Right hindlimb (tissue), 1 donor: ENCODE measurements around the gene PRR33.

Experiments
- DNase-seq: peaks from one replicate; pipeline ENCODE4 v3.0.0-alpha.2; 2018

The PRR33 gene

DNA sequence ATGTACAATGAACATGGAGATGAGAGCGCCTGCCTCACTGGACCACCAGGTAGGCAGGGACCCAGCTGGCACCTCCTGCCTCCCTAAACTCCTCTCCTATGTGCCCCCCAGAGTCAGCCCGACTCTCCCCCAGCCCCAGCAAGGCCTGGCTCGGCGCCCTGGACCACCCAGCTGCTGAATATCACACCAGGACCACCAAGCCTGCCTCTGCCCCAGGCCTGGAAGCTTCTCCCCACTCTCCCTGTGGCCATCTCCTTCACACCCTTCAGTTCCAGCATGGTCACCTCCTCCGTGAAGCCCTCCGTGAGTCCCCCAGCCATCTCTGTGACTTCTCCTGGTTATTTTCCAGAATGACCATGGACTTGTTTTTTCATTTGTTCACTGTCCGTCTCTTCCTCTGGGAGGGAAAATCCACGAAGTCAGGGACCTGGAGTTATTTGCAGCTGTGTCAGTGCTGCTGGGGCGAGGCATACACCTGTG is 45.2 kb downstream of the PRR33 start:
- no peak for DNase-seq

DNA sequence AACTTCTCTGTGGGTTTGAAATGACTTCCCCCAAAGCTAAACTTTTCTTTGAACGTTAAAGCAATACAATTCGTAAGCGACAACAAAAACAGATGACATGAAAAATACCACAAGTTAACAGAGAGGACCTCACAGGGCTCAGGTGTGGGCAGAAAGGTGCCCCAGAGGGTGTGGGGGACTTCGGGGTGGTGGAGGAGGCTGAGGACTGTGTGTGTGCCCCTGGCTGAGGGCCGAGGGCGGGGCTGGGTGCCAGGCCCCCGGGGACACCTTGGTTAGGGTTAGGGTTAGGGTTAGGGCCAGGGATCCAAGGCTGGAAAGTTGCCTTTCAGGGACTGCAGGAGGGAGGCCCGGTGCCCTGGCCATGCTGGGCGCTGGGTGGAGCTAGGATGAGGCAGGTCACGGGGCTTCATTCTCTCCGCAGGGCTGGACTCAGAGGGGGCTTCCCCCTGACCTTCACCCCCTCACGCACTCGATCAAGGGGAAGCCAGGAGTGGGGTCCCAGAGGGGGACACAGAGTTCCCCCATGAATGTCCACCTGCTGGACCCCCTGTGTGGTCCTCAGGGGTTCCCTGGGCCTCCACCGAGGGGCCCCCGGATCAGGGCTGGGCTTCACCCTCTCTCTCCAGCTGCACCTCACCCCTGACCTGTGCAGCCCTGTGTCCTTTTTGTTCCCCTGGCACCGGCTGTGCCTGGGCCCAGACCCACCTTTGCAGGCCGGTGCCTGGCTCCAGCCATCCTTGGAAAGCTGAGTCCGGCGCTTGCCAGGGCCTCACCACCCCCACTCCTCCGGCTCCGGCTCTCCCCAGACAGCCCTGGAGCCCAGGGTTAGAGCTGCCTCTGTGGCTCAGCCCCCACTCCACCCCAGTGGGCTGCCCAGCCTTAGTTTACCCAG is 45.9 kb downstream of the PRR33 start:
- DNase-seq: no peak

DNA sequence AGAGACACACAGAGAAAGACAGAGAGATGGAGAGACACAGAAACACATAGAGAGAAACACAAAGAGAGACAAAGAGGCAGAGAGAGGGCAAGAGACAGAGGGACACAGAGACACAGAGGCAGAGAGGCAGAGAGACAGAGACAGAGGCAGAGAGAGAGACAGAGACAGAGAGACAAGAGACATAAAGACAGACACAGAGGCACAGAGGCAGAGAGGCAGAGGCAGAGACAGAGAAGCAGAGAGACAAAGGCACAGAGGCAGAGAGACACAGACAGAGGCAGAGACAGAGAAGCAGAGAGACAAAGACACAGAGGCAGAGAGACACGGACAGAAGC is 46.6 kb downstream of the PRR33 start:
- no peak for DNase-seq

DNA sequence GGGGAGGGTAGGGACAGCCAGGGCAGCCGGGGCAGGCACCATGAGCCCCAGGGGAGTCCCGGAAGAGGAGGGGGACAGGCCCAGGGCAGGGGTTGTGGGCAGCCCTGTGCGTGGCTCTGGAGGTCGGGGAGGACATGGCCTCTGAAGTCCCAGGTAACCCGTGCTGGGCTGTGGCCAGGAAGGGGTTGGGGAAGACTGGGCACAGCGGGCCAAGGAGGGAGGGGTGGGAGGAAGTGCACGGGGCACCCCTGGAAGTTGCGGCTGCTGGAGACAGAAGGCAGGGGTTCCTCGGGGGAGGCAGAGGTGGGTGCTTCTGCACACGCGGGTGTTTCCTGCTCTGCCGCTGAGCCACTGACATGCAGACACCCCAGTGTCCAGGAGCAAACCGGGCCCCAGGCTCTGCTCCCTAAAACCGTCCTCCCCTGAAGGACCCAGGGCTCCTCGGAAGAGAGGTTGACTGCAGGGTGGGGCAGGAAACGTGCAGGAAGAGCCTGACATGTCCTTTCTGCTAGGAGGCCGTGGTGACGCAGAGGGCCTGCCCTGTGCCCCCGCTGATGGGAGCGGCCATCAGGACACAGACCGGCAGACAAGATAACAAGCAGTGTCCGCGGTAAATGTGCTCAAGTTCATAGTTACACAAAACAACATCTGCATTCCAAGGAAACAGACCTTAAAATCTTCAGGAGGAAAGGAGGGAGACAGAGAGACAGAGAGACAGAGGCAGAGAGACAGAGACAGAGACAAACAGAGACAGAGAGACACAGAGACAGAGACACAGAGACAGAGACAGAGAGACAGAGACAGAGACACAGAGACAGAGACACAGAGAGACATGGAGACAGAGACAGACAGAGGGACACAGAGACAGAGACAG is 47.2 kb downstream of the PRR33 start:
- no peak for DNase-seq

DNA sequence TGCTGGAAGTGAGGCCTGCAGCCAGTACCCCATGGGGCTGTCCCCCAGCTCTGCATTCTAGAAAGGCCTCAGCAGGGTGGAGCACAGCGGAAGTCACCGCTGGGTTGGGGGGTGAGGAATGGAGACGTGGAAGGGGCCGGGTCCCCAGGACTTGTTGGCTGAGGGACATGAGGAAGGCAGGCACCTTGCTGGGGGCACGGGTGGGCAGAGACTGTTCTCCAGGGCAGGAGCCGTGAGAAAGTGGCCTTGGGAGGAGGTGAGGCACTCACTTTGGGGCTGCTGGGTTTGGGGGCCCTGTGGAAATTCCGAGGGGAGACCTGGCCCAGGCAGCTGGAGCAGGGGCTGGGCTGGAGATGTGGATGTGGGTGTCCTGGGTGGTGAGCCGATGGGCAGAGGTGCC is 47.9 kb downstream of the PRR33 start:
- DNase-seq: no peak

DNA sequence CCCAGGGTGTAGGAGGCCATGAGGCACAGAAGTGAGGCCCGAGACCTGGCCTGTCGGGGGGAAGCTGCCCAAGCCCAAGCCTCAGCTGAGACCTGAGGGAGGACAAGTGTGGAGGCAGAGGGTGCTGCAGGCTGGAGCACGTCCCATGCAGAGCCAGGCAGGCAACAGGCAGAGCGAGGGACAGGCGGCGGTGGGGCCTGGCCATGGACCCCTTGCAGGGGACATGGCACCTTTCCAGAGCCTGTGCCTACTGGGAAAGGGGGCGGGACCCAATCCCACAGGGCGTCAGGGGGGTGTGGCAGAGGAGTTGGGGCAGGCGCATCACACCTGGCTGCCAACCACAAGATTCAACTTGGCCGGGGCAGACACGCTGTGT is 48.6 kb downstream of the PRR33 start:
- DNase-seq: no peak

DNA sequence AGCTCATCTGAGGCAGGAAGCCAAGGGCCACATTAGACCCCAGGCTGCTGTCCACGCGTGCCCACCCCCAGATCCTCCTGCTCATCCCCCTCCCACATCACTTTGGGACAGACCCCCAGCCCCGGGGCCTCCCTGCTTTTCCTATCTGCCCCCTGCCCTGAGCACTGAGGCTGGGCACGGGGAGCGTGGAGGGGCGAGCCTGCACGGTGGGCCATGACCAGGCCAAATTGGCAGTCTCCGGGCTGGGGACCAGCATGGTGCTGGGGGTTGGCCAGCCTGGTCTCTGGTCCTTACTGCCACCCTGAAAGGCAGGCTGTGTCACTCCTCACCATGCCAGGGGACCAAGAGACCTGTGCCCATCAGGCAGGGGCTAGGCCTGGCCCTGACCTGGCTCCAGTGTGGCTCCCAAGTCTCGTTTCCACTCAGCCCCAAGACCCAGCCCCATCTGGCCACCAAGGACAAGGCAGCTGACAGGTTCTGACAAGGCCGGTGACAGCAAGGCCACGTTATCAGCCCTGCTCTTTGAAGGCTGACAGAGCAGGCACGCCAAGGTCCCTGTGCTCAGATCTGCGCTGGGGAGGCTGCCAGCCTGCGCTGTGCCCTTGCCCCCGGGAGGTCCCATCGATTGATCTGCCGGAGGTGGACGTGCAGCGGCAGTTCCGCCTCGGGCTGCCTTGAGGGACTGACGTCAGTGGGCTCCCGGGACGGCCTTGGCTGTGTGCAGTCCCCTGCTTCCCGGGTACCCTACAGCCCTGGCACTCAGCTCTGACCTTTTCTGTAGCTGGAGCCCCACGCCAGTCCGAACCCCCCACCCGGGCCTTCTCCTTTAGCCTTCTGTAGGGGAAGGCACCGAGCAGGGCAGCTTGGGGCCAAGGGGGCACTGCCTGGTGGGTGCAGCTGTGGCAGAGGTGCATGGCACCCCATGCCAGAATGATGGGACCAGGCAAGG is 49.3 kb downstream of the PRR33 start:
- DNase-seq: no peak

DNA sequence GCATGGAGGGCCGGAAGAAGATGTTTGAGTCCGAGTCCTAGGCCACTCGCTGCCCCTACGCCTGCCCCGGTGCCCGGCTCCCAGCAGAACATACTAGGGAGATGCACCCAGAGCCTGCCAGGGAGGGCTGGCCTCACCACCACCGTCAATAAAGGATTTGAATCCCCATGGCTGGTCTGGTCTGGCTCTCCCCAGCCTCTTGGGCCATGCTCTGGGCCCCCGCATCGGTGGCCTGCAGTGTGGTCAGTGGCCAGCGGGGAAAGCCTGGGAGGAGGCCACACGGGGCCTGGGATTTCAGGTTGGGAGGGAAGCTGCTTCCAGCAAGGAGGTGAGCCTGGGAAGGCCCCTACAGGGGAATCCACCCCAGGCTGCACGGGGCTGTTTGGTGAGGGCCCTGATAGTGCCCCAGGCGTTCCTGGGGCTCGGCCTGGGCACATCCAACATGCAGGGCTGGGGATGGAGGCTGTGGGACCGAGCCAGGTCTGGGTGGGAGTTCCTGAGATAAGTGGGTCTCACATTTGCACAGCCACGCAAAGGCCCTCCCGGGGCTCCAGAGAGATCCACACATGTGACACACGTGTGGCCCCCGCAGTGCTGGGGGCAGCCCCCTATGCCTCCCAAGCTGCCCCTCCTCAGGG is 50.1 kb downstream of the PRR33 start:
- no peak for DNase-seq

DNA sequence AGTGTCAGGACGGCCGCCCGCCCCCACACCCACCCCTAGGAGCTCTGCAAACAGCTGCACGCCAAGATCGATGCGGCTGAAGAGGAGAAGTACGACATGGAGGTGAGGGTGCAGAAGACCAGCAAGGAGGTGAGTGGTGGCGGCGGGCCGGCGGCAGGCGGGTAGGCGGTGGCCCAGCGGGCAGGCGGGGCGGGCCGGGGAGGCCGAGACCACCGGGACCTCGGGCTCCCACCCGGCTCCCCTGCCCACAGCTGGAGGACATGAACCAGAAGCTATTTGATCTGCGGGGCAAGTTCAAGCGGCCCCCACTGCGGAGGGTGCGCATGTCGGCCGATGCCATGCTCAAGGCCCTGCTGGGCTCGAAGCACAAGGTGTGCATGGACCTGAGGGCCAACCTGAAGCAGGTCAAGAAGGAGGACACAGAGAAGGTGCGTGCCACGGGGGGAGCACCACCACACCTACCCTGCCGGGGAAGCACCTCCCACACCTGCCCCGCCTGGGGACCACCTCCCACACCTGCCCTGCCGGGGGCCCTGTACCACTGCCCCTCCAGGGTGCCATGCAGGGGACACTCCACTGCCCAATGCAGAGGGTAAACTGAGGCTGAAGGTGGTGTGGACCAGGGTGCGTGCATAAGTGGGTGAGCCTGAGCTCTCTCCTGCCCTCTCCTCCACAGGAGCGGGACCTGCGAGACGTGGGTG is 50.8 kb downstream of the PRR33 start:
- no peak for DNase-seq

DNA sequence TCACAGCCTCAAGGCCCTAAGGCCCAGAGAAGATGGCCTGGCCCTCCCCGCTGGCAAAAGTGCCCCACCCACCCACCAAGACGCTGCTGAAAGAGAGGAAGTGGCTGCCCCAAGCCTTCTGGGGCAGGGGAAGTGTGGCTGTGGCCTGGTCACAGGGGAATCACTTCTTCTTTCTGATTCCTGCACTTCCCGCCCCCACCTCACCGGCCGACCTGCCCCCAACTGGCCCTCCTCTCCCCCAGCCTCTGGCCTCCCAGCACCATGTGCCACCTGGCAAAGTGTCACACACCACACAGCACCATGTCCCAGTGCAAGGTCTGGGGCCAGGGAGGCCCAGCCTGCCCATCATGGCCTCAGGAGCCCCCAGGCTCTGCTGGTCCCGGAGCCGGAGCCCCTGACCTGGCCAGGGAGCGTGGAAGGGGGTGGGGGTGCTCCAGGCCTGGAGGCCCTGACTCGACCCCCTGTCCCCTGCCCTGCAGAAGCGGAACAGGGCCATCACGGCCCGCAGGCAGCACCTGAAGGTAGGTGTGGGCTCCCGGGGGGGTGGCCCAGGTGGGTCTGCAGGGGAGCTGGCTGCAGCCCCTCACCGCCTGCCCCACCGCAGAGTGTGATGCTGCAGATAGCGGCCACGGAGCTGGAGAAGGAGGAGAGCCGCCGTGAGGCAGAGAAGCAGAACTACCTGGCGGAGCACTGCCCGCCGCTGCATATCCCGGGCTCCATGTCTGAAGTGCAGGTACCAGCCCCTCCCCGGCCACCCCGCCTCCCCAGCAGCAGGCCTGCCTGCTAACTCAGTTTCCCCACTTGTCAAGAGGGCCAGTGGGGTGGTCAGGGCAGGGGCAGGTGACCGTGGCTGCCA is 51.5 kb downstream of the PRR33 start:
- DNase-seq: no peak

DNA sequence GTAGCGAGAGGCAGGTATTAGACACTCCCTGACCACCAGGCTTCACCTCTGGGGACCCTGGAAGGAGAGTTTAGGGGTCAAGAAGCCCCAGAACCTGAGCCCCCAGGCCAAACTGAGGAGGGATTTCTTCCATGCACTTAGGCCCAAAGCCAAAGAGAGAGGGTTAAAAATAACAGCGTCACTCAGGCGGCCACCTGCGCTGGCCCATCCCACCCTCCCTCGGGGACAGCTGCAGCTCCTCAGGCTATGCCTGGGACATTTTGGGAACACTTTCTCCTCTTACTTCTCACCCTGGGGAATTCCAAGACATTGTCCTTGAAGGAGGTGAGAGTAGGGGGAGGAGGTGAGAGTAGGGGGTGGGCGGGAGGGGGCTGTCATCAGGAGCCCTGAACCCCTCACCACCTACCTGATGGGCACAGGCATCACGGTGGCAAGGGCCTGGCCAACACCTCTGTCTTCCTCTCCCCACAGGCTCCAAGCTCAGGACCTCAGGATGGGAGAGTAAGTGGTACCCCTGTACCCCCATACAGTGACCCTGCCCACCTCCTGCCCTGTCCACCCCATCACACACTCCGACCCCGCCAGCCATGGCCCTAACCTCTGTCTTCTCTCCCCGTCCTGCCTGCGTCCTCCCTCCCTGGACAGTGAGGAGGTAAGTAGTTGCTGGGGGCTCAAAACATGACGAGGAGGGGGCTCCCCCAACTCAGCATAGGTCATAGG is 52.3 kb downstream of the PRR33 start:
- no peak for DNase-seq

DNA sequence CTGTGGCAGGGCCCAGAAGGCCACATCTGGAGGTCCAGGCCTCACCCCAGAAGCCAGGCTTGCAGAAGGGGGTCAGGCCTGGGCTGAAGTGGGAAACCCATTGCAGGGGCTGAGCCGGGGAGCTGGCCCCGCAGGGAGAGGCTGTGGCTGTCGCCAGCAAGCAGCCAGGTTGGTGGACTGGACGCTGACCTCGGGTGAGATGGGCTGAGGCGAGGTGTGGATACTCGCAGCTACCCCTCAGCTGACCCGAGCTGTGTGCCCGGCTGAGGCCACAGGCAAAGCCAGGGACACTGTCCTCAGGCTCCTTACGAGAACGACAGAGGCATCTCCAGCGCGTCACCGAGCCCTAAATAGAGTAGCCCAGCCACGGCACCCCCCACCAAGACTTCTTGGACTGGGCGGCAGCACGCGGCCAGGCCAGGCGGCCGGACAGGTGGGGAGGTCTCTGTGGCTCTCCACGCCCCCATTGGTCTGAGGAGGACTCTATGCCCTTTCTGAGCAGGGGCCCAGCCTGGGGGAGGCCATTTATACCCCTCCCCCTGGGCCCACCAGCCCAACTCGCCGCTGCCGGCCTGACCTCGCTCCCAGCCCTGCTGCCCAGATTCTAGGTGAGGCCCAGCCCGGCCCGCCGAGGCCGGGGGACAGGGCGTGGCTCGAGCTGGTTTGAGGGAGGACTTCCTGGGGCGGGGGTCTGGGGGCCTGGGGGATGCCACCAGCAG is 53.1 kb downstream of the PRR33 start, which contains the start of gene TNNI2:
Gene TNNI2, plus strand, starts transcription at position 556 of the 719 bp plus-strand sequence. CDS start 716 bp downstream, outside the sequence.
- peak; percentile 59 for DNase-seq
